HG03457 (cell line): ENCODE data around the gene UBE2A.

Source experiments
- ATAC-seq: cut with Tn5 transposase; IDR thresholded peaks from one replicate; pipeline ENCODE4 v1.9.1; 2021; ENCODE audit warnings: moderate number of reproducible peaks; ENCODE audit not compliant: unreplicated experiment

Gene UBE2A

GRCh38 chrX:119606280-119607017 is 32.1 kb downstream of the UBE2A start, which contains the start of gene NKRF:
NKRF (minus strand) TSS chrX:119606424.
- peak; percentile 74 for ATAC-seq

- ATAC-seq, result no peak
These were observed 32.6 kb downstream of the UBE2A start for GRCh38 chrX:119607018-119607389.

GRCh38 chrX:119614776-119615175 is 40.4 kb downstream of the UBE2A start:
- no peak for ATAC-seq

GRCh38 chrX:119617517-119618164 is 43.3 kb downstream of the UBE2A start:
- ATAC-seq, result peak; percentile 49

GRCh38 chrX:119618439-119618838 is 44.1 kb downstream of the UBE2A start:
- no peak for ATAC-seq

- ATAC-seq, result no peak
These were observed 48.2 kb downstream of the UBE2A start for GRCh38 chrX:119622356-119623232.

GRCh38 chrX:119624417-119624816 is 50.1 kb downstream of the UBE2A start:
- ATAC-seq, result no peak

GRCh38 chrX:119624951-119625668 is 50.7 kb downstream of the UBE2A start:
- ATAC-seq, result no peak

- ATAC-seq, result no peak
These were observed 51.5 kb downstream of the UBE2A start for GRCh38 chrX:119625843-119626242.
